ENCODE measurements around the gene CELSR1.

DNA sequence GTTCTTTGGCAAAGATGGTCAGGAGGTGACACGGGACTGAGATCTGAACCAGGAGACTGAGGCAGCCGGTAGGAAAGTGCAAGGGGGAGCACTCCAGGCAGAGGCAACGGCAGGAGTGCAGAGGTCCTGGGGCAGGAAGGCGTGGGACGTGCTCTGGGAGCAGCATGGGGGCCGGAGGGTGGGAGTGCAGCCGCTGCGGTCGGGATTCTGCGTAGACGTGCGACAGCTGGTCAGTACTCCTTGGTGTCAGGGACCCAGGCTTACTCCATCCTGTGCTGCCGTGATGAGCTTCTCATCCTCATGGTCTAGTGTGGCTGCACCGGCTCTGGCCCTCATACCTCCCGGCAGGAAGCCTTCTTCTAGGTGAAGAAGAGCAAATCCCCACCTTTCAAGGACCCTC lies 218.8 kb downstream of the CELSR1 start:
- TF ChIP-seq, protein P1, sequence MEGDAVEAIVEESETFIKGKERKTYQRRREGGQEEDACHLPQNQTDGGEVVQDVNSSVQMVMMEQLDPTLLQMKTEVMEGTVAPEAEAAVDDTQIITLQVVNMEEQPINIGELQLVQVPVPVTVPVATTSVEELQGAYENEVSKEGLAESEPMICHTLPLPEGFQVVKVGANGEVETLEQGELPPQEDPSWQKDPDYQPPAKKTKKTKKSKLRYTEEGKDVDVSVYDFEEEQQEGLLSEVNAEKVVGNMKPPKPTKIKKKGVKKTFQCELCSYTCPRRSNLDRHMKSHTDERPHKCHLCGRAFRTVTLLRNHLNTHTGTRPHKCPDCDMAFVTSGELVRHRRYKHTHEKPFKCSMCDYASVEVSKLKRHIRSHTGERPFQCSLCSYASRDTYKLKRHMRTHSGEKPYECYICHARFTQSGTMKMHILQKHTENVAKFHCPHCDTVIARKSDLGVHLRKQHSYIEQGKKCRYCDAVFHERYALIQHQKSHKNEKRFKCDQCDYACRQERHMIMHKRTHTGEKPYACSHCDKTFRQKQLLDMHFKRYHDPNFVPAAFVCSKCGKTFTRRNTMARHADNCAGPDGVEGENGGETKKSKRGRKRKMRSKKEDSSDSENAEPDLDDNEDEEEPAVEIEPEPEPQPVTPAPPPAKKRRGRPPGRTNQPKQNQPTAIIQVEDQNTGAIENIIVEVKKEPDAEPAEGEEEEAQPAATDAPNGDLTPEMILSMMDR (IDR thresholded peaks at IDR 0.05), result no peak
- no peak for TF ChIP-seq POLR2A (IDR thresholded peaks at IDR 0.05)

All from thyroid gland (tissue), 4 donors.